GM12891 (cell line): ENCODE data around the gene UNC93B1.

Experiments
- POLR2A ChIP-seq: IDR thresholded peaks from 2 replicates; pipeline ENCODE4 v1.6.1; 2011; ENCODE audit warnings: low read depth, low read length, control low read depth
- POLR2AphosphoS5 ChIP-seq: IDR thresholded peaks from 2 replicates; pipeline ENCODE4 v1.6.1; 2011; ENCODE audit warnings: low read depth, low read length, control low read depth
- SPI1 ChIP-seq: IDR thresholded peaks from 2 replicates; pipeline ENCODE4 v1.6.1; 2011; ENCODE audit warnings: low read depth, low read length, control low read depth
- TAF1 ChIP-seq: IDR thresholded peaks from 2 replicates; pipeline ENCODE4 v1.6.1; 2011; ENCODE audit warnings: low read depth, low read length, control low read depth

DNA sequence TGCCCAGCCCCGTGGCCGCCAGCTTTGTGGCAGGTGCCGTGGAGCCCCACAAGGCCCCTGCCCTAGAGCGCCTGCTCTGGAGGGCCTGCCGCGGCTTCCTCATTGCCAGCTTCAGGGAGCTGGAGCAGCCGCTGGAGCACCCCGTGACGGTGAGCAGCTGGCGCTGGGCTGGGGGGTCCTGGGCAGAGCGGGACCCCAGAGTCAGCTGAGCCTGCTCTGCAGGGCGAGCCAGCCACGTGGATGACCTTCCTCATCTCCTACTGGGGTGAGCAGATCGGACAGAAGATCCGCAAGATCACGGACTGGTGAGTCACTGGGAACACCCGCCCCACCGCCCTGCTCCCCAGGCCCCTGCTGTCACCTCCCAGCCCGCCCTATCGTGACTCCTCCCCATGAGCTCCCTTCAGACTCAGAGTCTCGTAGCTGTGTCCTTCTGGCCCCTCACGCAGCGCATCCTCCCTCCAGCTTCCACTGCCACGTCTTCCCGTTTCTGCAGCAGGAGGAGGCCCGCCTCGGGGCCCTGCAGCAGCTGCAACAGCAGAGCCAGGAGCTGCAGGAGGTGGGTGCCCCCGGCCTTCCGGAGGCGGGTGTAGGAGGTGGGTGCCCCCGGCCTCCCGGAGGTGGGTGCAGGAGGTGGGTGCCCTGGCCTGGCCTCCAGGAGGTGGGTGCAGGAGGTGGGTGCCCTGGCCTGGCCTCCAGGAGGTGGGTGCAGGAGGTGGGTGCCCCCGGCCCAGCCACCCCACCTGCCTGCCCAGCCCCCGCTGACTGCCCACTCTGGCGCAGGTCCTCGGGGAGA is 39.6 kb upstream of the UNC93B1 start:
- no peak for TF ChIP-seq POLR2A
- TF ChIP-seq POLR2AphosphoS5 = no peak
- no peak for TF ChIP-seq TAF1
- TF ChIP-seq SPI1 = no peak
